NCI-H2081 (cell line): ENCODE measurements around the gene PPP1R16B.

Source experiments
- DNase-seq, 2 experiments: peaks; one replicate each; lab custom pipeline; 2025; lab: John Stamatoyannopoulos, UW

PPP1R16B gene

GRCh38 chr20:38827770-38828281 is 22.3 kb downstream of the PPP1R16B start:
- no peak for DNase-seq

GRCh38 chr20:38828514-38829295 is 23.2 kb downstream of the PPP1R16B start:
- no peak for DNase-seq

- DNase-seq, result no peak
Measured at GRCh38 chr20:38829296-38829875, 23.9 kb downstream of the PPP1R16B start.

GRCh38 chr20:38830356-38830755 is 24.9 kb downstream of the PPP1R16B start:
- no peak for DNase-seq

DNA sequence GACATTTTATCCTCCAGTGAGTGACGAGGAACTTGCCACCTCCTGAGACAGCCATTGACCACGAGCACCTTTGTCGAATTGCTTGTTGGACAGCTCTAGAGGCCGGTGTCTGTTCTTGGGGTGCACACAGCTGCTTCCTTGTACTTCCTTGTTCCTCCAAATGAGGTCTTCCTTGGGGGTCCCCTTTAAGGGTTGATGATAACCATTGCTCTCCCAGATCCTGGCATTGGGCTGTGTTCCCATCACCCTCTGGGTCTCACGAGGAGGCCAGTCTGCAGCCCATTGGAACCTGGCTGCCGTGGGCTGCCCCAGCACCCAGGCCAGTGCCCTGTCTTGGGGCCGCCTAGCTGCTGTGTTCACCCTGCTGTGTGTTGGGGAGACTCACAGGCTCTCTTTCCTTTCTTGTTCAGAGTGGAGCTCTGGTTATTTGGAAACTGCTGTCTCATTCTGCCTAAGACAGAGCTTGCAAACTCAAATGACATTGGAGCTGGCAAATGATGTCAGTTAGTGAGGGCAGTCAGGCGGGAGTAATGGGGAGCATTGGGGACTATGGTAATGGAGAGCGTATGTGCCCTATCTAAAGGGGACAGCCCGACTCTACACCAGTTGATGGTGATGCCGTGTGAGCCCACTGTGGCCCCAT is 25.7 kb downstream of the PPP1R16B start:
- DNase-seq, result no peak

DNA sequence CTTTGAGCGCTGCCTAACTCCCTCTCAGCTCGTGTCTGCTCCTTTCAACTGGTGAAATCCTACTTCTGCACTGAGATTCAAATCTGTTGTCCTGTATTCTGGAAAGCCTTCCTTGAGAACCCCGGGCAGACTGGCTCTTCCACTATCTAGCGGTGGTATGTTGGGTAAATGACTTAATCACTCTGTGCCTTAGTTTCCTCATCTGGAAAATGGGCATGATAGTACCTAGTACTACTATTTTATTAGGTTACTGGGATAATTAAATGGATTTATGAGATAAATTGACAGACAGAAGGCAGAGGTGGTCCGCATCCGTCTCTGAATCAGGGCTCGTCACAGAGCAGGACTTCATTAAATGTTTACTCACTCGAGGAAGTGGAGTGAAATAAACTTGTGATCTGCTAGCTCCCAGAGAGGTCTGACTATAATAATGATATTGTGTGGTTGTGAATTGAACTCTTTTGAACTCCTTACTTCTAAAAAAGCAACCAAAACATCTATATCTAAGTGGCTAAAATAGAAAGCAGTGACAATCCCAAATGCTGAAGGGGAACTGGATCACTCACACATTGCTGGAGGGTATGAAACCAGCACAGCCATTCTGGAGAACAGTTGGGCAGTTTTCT is 26.6 kb downstream of the PPP1R16B start:
- no peak for DNase-seq

DNA sequence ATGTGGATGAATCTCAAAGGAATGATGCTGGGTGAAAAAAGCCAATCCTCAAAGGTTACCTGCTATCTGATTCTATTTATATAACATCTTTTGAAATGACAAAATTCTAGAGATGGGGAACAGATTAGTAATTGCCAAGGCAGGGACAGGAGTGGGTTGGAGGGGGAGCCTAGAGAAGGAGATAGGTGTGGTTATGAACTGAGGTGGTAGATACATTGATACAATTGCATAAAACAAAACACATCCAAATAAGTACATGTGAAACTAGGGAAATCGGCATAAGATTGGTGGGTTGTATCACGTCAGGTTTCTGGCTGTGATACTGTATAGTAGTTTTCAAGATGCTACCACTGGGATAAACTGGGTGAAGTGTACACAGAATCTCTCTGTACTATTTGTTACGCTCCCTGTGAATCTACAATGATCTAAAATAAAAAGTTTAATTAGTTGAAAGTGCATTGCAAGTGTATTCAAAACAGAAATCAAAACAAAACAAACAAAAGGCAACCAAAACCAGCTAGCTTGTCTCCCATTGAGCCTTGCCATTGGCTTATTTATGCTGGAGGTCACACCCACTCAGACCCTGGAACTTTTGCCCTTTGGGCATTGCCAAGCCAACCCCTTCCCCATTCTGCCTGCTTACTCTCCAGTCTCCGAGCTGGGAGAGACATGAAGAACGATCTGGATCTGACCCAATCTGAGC is 27.8 kb downstream of the PPP1R16B start:
- DNase-seq, result no peak

GRCh38 chr20:38833857-38834164 is 28.3 kb downstream of the PPP1R16B start:
- no peak for DNase-seq

DNA sequence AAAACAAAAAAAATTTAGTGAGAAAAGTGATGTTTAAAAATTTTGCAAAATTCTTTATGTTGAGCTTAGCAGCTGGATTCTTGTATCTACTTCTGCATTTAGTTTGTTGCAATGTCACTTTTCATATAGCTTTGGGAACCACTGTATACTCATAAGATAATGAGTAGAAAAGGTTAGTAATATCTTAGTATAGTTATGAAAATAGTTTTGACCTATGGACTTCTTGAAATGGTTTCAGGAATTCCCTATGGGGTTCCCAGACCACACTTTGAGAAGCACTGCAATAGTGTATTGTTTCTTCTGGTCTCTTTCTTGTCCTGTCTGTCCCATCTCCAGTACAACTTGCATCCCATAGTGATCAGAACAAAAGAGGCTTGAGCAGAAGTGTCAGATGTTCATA is 29.4 kb downstream of the PPP1R16B start:
- DNase-seq, result no peak

DNA sequence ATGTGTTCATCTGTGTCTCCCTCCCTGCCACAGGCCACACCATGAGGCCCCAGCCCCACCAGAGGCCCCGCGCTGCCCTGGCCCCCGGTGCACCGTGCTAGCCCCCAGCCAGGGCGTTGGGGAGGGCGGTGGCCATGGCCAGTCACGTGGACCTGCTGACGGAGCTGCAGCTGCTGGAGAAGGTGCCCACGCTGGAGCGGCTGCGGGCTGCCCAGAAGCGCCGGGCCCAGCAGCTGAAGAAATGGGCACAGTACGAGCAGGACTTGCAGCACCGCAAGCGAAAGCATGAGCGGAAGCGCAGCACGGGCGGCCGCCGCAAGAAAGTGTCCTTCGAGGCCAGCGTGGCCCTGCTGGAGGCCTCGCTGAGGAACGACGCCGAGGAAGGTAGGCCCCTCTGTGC is 30.3 kb downstream of the PPP1R16B start:
- no peak for DNase-seq

GRCh38 chr20:38836991-38837390 is 31.5 kb downstream of the PPP1R16B start:
- no peak for DNase-seq

GRCh38 chr20:38838326-38838725 is 32.8 kb downstream of the PPP1R16B start:
- no peak for DNase-seq

DNA sequence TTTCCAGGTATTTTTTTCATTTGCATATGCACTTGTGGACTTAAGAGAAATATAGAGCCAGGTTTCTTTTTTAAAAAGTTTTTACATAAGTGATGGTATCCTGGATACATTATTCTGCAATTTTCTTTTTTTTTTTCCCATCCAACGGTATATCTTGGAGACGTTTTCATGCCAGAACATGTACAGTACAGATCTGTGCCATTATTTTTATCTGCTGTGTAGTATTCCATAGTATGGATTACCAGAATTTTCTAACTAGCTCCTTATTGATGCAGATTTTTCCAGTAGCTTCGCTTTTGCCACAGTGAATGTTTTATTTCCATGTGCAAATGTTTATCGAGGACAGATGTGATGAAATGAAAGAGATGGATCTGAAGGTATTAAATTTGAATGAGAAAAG is 34.1 kb downstream of the PPP1R16B start:
- no peak for DNase-seq

DNA sequence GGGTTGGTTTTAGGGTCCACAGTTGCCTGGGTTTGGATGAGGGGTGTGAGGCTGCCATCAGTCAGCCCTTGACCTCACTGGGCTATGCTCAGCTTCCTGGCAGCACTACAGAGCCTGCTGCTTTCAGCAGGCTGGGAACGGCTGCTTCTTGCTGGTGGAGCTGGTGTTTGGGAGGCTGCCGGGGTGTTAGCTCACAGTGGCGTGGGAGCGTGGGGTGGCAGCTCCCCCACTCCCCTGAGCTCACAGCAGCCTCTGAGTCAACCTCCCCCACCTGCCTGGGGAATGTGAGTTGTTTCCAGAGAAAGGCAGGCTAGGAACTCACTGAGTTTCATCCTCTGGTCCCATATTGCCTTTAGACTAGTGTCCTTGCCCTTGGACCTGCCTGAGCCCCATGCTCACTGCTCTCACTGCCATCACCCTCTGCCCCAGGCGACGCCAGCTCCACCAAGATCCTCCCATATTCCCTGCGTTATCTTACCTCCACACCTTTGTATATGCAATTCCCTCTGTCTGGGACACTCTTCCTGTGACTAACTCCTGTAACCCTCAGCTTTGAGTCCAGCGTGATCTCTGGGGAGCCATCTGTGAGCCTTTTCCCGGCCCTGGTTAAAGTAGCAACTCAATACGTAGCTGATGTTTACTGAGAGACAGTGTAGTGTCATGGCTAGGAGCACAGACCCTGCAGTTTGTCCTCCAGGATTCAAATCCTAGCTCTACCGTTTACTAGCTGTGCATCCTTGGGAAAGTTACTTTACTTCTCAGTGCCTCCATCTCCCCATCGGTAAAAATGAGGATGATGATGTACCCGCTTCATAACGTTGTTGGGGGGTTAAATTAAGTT is 34.8 kb downstream of the PPP1R16B start:
- DNase-seq, result no peak

DNA sequence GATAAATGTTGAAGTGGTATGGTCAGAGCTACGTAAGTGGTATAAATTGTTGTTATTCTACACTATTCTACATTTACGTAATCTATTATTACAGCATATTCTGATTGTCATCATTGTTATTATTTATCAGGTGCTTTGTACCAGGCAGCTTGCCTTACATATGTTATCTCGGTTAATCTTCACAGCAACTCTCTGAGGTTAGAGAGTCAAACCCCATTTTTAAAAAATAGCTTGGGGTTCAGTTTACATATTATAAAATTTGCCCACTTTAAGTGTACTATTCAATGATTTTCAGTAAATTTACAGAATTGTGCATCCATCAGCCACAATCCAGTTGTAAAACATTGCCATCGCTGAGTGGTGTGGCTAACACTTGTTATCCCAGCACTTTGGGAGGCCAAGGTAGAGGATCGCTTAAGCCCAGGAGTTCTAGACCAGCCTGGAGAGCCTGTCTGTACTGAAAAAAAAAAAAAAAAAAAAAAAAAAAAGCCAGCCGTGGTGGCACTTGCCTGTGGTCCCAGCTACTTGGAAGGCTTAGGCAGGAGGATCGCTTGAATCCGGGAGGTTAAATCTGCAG is 35.5 kb downstream of the PPP1R16B start:
- no peak for DNase-seq

- no peak for DNase-seq
Measured at GRCh38 chr20:38841570-38841969, 36.1 kb downstream of the PPP1R16B start.

- DNase-seq, result no peak
Measured at GRCh38 chr20:38842026-38842425, 36.5 kb downstream of the PPP1R16B start.

DNA sequence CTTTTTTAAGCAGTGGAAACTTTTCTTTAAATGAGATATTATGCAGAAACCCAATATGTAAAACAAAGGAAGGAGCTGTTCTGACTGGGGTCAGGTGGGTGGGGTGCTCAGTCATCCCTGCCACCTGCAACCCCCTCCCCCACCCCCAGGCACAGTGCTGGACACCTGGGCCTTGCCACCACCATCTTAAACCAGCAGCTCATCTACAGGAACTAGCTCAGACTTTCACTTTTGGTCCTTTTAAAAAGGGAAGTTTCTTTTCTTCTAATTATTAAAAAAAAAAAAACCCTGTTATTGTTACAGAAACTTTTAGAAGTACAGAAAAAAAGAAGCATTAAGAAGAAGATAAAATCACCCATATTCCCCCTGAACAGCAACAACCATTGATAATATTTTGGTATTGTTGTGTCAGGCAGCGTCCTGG is 37.1 kb downstream of the PPP1R16B start:
- DNase-seq, result no peak

DNA sequence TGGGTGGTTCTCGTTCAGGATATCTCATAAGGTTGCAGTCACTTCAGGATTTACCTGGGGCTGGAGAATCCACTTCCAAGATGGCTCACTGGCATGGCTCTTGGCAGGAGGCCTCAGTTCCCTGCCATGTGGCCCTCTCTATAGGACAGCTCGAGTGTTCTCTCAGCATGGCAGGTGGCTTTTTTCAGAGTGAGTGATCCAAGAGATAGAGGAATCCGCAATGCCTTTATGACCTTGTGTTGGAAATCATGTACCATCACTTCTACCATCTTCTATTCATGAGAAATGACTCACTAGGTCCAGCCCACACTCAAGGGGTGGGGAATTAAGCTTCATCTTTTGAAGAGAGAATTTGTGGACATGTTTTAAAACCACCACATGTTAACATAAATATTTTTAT is 37.8 kb downstream of the PPP1R16B start:
- no peak for DNase-seq

GRCh38 chr20:38844963-38845362 is 39.5 kb downstream of the PPP1R16B start:
- no peak for DNase-seq

DNA sequence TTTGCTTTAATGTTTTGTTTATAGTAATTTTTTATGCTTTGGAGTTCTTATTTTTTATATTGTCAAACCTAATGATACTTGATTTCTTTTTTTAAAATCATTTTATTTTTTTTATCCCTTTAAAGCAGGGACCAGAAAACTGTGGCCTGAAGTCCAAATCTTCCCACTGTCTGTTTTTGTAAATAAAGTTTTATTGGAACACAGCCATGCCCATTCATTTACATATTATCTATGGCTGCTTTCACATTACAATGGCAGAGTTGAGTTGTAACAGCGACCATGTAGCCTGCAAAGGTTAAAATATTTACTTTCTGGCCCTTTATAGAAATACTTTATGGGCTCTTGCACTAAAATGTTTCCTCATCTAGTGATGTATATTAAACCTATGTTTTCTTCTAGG is 42.3 kb downstream of the PPP1R16B start:
- no peak for DNase-seq
